ENCODE measurements around the gene EFCAB14.
A peak's percentile ranks its signal among the peaks of the same experiment; 100 is the strongest.
"Not testable (repeated sequence)": the region's sequence is repeated elsewhere in the genome, so short reads cannot be mapped to it uniquely, and the experiment has no call there.

EFCAB14 gene, protein sequence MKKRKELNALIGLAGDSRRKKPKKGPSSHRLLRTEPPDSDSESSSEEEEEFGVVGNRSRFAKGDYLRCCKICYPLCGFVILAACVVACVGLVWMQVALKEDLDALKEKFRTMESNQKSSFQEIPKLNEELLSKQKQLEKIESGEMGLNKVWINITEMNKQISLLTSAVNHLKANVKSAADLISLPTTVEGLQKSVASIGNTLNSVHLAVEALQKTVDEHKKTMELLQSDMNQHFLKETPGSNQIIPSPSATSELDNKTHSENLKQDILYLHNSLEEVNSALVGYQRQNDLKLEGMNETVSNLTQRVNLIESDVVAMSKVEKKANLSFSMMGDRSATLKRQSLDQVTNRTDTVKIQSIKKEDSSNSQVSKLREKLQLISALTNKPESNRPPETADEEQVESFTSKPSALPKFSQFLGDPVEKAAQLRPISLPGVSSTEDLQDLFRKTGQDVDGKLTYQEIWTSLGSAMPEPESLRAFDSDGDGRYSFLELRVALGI

DNA sequence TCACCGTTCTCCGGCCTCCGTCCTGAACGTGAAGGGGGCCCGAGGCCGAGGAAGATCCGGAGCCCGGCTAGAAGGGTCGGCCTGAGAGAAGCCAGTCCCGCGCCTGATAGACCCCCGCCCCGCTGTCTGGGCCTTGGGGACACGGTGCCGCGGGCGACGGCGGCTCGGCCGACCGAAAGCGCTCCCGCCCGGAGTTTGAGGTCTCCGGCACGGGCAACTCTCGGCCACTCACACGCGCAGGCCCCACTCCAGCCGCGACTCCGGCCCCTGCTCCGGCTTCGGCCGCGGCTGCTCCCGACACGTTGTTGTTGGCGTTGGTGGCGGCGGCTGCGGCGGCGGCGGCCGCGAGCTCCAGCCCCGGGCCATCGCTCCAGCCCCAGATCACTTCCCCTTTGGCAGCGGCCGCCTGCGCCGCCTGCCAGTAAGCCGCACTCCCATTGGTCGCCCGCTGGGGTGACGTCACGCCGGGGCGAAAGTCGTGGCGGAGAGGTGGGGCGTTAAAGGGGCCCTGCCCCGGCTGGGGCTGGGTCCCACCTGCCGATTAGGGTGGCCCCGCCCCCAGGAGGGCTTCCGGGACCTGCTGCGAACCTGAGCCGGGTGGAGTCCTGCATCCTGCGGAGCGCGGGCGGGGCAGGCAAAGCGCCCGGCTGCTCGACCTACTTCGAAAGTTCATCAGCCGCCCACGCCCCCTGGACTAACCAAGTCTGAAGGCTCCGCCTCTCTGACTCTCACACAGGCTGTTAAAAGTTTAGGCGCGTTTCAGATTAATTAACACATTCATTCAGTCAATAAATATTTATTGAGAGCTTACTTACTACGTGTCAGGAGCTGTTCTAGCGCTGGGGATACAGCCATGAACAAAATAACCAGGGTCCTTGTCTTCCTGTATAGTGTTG lies at the start of gene EFCAB14:
Gene EFCAB14 (minus strand): TSS at position 388 of the 896 bp plus-strand sequence. CDS start 1,027 bp downstream, outside the sequence.
- Histone ChIP-seq H3K4me1 (ENCODE audit: control insufficient read depth, insufficient read depth, low read length) (peaks cover 15% of the 10 kb centered on the region), H3K4me3 (ENCODE audit: low read depth, low read length) (peak within 1 kb of the TSS; percentile 86), H3K27me3 (ENCODE audit: control insufficient read depth, insufficient read depth, low read length) (peaks cover 2% of the 10 kb centered on the region), H3K36me3 (ENCODE audit: control insufficient read depth, insufficient read depth, low read length) (peaks cover 4% of the 10 kb centered on the region), H3K9me3 (ENCODE audit: control insufficient read depth, insufficient read depth, low read length) (no peaks in the 10 kb centered on the region), H3K9ac (ENCODE audit: low read depth, low read length) (peak within 1 kb of the TSS; percentile 81)

DNA sequence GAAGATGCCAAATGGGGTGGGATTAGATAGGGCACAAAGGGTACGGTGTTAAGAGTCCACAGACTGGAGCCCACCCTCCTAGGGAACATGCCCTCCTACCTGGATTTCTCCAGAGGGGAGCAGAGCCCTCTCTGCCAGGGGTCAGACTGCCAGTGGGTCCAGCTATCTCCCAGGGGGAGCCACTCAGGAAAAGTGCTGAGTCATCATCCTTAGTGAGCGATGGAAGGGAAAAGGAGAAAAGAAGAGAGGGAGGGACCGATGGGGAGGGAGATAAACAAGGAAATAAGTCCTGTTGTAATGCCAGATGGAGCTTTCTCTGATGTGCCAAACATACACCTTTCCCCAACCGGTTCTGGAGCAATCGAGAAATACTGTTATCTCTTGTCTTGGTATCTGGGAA lies 49.5 kb upstream of the EFCAB14 start:
- H3K36me3 ChIP-seq (ENCODE audit: control insufficient read depth, insufficient read depth, low read length): no peaks in the 10 kb centered on the region
- H3K27me3 ChIP-seq (ENCODE audit: control insufficient read depth, insufficient read depth, low read length): no peaks in the 10 kb centered on the region
- H3K4me1 ChIP-seq (ENCODE audit: control insufficient read depth, insufficient read depth, low read length): no peaks in the 10 kb centered on the region
- H3K4me3 ChIP-seq (ENCODE audit: low read depth, low read length): no peak overlapping the region
- no peak overlapping the region for H3K9ac ChIP-seq (ENCODE audit: low read depth, low read length)
- H3K9me3 ChIP-seq (ENCODE audit: control insufficient read depth, insufficient read depth, low read length): peaks cover 15% of the 10 kb centered on the region

DNA sequence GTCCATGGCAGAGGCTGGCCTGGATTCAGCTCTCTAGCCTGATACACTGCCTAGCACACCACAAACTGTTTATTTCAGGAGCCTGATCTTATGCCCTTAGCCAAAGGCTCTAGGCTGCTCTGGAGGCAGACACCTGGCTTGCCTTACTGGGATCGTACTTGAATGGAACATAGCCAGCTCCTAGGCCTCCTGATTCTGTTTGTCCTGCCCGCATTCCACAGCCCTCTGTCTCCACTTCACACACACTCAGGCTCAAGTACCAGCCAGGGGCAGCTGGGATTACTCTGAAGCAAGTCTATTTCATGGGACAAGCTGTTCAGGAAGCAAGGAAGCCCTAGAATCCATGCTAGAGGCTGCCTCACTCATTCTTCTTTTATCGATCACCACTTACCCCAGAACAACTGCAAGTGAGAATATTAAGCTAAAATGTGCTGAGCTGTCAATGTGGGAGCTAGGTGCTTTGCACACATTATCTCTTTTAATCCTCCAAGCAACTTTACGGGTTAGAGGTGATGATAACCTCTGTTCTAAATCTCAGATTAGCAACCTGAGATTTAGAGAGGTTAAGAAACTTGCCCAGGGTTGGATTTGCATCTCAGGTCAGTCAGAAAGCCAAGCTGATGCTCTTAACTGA lies 48.9 kb upstream of the EFCAB14 start:
- Histone ChIP-seq H3K9me3 (ENCODE audit: control insufficient read depth, insufficient read depth, low read length) (peaks cover 15% of the 10 kb centered on the region), H3K4me3 (ENCODE audit: low read depth, low read length) (no peak overlapping the region), H3K36me3 (ENCODE audit: control insufficient read depth, insufficient read depth, low read length) (no peaks in the 10 kb centered on the region), H3K9ac (ENCODE audit: low read depth, low read length) (no peak overlapping the region), H3K27me3 (ENCODE audit: control insufficient read depth, insufficient read depth, low read length) (no peaks in the 10 kb centered on the region), H3K4me1 (ENCODE audit: control insufficient read depth, insufficient read depth, low read length) (no peaks in the 10 kb centered on the region)

DNA sequence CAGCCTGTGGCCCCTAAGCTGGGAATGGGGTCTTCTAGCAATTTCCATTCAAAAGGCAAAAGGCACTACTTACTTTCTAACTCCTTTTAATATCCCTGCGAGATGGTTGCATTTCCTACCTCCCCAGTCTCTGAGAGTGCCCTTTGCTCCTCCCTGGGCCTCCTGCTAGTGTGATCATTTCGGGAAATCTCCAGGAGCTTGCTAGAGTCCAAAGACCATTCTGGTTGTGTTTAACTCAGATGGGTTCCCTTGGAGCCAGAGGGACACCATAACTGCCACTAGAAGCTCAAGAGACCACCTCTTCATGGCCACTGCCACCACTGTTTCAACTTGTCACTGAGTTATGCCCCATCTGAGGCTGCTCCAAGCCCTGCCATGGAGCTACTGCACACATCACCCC lies 45.5 kb upstream of the EFCAB14 start:
- Histone ChIP-seq H3K9ac (ENCODE audit: low read depth, low read length) (no peak overlapping the region), H3K36me3 (ENCODE audit: control insufficient read depth, insufficient read depth, low read length) (no peaks in the 10 kb centered on the region), H3K9me3 (ENCODE audit: control insufficient read depth, insufficient read depth, low read length) (peaks cover 3% of the 10 kb centered on the region), H3K27me3 (ENCODE audit: control insufficient read depth, insufficient read depth, low read length) (no peaks in the 10 kb centered on the region), H3K4me1 (ENCODE audit: control insufficient read depth, insufficient read depth, low read length) (no peaks in the 10 kb centered on the region), H3K4me3 (ENCODE audit: low read depth, low read length) (no peak overlapping the region)

DNA sequence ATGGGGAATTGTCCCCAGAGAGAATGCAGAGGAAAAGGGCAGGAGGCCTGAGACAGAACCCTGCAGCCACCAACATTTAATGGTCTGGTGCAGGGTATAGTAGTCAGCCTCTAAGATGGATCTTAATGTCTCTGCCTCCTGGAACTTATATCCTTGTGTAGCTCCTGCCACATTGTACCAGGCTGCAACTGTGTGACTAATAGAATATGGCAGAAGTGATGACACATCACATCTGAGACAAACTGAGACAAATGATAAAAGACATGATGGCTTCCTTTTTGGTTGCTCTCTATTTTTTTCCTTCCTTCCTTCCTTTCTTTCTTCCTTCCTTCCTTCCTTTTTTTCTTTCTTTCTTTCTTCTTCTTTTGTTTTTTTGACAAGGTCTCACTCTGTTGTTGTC lies 42.8 kb upstream of the EFCAB14 start:
- Histone ChIP-seq H3K4me1 (ENCODE audit: control insufficient read depth, insufficient read depth, low read length) (peaks cover 10% of the 10 kb centered on the region), H3K4me3 (ENCODE audit: low read depth, low read length) (no peak overlapping the region), H3K36me3 (ENCODE audit: control insufficient read depth, insufficient read depth, low read length) (no peaks in the 10 kb centered on the region), H3K9ac (ENCODE audit: low read depth, low read length) (no peak overlapping the region), H3K27me3 (ENCODE audit: control insufficient read depth, insufficient read depth, low read length) (no peaks in the 10 kb centered on the region), H3K9me3 (ENCODE audit: control insufficient read depth, insufficient read depth, low read length) (no peaks in the 10 kb centered on the region)

DNA sequence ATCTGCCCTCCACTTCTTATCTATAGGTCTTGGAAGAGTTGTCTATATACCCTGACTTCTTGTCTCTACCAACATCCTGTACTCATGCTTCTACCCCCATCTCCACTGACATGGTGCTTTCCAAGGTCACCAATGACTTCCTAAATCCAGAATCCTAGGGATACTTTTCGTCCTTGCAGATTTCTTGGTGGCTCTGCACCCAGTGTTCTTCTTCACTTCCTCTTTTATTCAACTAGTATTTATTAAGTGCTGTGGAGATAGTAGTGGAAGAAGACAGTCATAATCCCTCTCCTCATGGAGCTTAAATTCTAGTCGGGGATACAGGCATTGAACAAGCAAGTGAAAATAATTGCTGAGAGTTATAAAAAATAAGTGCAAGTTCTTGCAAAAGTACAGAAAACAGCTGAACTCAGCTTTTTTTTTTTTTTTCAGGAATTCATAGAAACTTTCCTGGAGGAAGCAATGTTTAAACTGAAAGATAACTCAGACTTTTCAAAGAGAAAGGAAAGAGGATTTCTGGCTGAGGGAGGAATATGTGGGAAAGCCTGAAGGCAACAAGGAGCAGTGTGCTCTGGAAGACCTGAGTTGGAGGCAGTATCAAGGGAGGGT lies 41.7 kb upstream of the EFCAB14 start:
- H3K4me1 ChIP-seq (ENCODE audit: control insufficient read depth, insufficient read depth, low read length): peaks cover 10% of the 10 kb centered on the region
- H3K36me3 ChIP-seq (ENCODE audit: control insufficient read depth, insufficient read depth, low read length): no peaks in the 10 kb centered on the region
- no peaks in the 10 kb centered on the region for H3K9me3 ChIP-seq (ENCODE audit: control insufficient read depth, insufficient read depth, low read length)
- H3K9ac ChIP-seq (ENCODE audit: low read depth, low read length): no peak overlapping the region
- no peaks in the 10 kb centered on the region for H3K27me3 ChIP-seq (ENCODE audit: control insufficient read depth, insufficient read depth, low read length)
- H3K4me3 ChIP-seq (ENCODE audit: low read depth, low read length): no peak overlapping the region

DNA sequence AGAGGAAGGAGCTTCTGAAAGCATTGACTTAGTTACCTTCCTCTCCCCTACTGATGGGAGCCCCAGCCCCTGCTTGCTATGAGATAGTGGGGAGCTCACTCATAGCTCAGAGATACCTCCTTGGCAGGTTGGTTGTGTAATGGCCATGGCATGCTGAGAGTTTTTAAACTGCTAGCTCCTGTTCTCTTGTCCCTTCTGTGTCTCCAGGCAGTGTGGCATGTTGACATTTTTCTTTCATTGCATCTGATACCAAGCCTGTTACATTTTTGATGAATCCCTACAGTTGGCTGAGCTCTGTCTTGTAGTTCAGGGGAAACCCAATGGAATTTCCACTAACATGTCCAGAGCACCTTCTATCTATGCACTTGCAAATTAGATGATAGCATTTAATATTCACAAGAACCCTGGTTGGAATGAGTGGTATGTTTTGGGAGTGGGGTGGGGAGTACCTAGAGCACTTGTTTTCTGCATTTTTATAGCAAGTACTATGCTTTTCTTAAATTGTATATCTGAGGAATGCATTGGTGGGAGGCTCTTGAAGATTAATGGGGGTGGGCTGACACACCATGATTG lies 39.1 kb upstream of the EFCAB14 start:
- Histone ChIP-seq H3K4me3 (ENCODE audit: low read depth, low read length) (no peak overlapping the region), H3K36me3 (ENCODE audit: control insufficient read depth, insufficient read depth, low read length) (no peaks in the 10 kb centered on the region), H3K9me3 (ENCODE audit: control insufficient read depth, insufficient read depth, low read length) (no peaks in the 10 kb centered on the region), H3K27me3 (ENCODE audit: control insufficient read depth, insufficient read depth, low read length) (no peaks in the 10 kb centered on the region), H3K9ac (ENCODE audit: low read depth, low read length) (no peak overlapping the region), H3K4me1 (ENCODE audit: control insufficient read depth, insufficient read depth, low read length) (peaks cover 10% of the 10 kb centered on the region)

DNA sequence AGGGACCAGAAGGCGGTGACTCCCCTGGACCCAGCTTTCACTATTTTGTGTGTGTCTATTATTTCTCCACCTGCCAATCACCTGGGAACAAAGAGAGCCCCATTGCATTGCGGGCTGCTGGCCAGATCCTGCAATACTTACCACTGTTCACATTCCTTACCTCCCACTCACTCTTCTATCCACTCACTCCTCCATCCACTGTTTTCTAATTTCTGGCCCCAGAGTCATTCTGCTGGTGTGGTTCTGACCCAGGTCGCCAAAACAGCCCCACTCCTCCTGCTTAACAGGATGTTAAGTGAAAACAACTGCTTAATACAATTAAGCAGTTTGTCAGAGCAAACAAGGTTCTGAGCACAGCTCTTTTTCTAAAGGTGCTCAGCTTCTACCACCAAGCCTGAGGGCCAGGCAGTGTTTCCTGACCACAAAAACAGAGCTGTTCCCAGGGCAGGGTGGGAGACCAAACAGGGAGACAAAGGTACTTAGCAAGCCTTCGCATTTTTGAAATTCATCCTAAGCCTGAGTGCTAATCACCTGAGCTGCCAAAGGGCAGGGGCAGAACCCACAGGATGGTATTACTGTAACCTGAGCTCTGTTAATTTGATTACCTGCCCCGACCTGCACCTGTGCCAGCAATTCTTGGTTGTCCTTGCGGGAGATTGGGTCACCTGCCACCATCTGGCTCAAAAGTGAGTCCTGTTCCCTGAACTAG lies 38.5 kb upstream of the EFCAB14 start:
- H3K36me3 ChIP-seq (ENCODE audit: control insufficient read depth, insufficient read depth, low read length): no peaks in the 10 kb centered on the region

DNA sequence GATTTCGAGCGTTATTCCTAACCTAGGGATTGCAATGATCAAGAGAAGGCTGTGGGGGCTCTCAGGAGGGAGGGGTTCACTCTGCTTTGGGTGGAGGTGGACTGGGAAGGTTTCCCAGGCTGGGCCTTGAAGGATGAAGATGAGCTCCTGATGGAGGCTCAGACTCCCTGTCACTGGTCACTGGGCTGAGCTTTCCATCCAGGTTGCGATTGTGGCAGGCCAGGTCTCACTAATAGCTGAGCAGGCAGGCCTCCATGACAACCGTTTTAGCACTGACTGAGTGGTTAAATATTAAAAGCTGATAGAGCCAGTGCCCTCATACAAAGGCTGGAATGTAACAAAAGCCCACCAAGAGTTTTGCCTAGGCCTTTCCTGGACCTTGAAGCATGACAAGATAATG lies 36.2 kb upstream of the EFCAB14 start:
- no peaks in the 10 kb centered on the region for H3K27me3 ChIP-seq (ENCODE audit: control insufficient read depth, insufficient read depth, low read length)
- no peak overlapping the region for H3K4me3 ChIP-seq (ENCODE audit: low read depth, low read length)
- no peaks in the 10 kb centered on the region for H3K9me3 ChIP-seq (ENCODE audit: control insufficient read depth, insufficient read depth, low read length)
- H3K4me1 ChIP-seq (ENCODE audit: control insufficient read depth, insufficient read depth, low read length): peaks cover 10% of the 10 kb centered on the region
- H3K9ac ChIP-seq (ENCODE audit: low read depth, low read length): no peak overlapping the region
- no peaks in the 10 kb centered on the region for H3K36me3 ChIP-seq (ENCODE audit: control insufficient read depth, insufficient read depth, low read length)

More for the DNA sequence above, 38.5 kb upstream of the EFCAB14 start:
- no peaks in the 10 kb centered on the region for H3K27me3 ChIP-seq (ENCODE audit: control insufficient read depth, insufficient read depth, low read length)
- no peak overlapping the region for H3K4me3 ChIP-seq (ENCODE audit: low read depth, low read length)
- H3K4me1 ChIP-seq (ENCODE audit: control insufficient read depth, insufficient read depth, low read length): peaks cover 10% of the 10 kb centered on the region
- no peak overlapping the region for H3K9ac ChIP-seq (ENCODE audit: low read depth, low read length)
- H3K9me3 ChIP-seq (ENCODE audit: control insufficient read depth, insufficient read depth, low read length): no peaks in the 10 kb centered on the region

DNA sequence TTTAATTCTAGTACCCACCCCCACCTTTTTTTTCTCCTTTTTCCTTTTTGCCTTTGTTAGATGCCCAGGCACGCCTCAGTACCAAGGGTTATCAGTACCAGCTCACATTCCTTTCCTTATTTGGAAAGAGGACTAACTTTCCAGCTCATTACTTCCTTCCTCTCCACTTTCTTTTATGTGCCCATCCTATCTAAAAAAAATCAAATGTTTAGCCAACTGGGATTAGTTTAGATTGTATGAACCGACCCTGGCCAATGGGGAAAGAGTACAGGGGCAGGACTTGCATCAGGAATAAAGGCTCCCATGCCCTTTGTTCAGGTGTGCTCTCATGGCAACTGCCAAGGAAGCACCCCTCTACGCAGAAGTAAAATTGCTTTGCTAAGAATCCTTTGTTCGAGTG lies 35.8 kb upstream of the EFCAB14 start:
- not testable (repeated sequence) for H3K9me3 ChIP-seq (ENCODE audit: control insufficient read depth, insufficient read depth, low read length); H3K4me1 ChIP-seq (ENCODE audit: control insufficient read depth, insufficient read depth, low read length); H3K36me3 ChIP-seq (ENCODE audit: control insufficient read depth, insufficient read depth, low read length); H3K27me3 ChIP-seq (ENCODE audit: control insufficient read depth, insufficient read depth, low read length); H3K9ac ChIP-seq (ENCODE audit: low read depth, low read length); H3K4me3 ChIP-seq (ENCODE audit: low read depth, low read length)
